Sigmoid colon (tissue), 4 donors: Measurements from ENCODE around the gene KMT2C.
"Not testable (repeated sequence)": the region's sequence is repeated elsewhere in the genome, so short reads cannot be mapped to it uniquely, and the experiment has no call there.

Experiments
- CTCF ChIP-seq, 4 experiments: fragments of 450-650 bp in 3 of 4; fragments of 200-600 bp in 1 of 4; IDR thresholded peaks; one replicate each; pipeline ENCODE4 v1.5.1; 2016 to 2019; ENCODE audit warnings: antibody characterized with exemption in 4 of 4, mild to moderate bottlenecking in 3 of 4, moderate library complexity in 2 of 4
- EP300 ChIP-seq, 4 donors: sonication (generic); formaldehyde crosslinking; IDR thresholded peaks; one replicate each; pipeline ENCODE4 v1.6.1; 2017; ENCODE audit warnings: antibody characterized with exemption in 4 of 4
- POLR2A ChIP-seq, 2 donors: fragments of 450-650 bp; IDR thresholded peaks; one replicate each; pipeline ENCODE4 v1.6.1; 2016; ENCODE audit warnings: antibody characterized with exemption in 2 of 2, mild to moderate bottlenecking in 2 of 2, moderate library complexity in 2 of 2

- TF ChIP-seq POLR2A, CTCF, EP300 (IDR thresholded peaks at IDR 0.05): not testable (repeated sequence)
These were observed 192.3 kb downstream of the KMT2C start for GRCh38 chr7:152243464-152243863.
